Hindlimb muscle (tissue), 1 donor: ENCODE data around the gene EXOSC2. TPM values are rescaled to one million over a fixed set of nuclear protein-coding genes. Genes with fewer than 3 reads are reported as not detected.

ENCODE experiments used
- DNase-seq: peaks from one replicate; pipeline ENCODE4 v3.0.0-alpha.2; 2013
- polyA plus RNA-seq: library from polyadenylated mRNA; unstranded; fragments of 120-200 nt; gene quantifications from one replicate; pipeline ENCODE4 v1.2.1, GENCODE V29; 2013; ENCODE audit not compliant: insufficient read length

The EXOSC2 gene
- polyA plus RNA-seq, 1 donor = 25.5 TPM

GRCh38 chr9:130698514-130698913, 4.9 kb downstream of the EXOSC2 start:
- DNase-seq = no peak

- no peak for DNase-seq
Measured at GRCh38 chr9:130699047-130699446, 5.5 kb downstream of the EXOSC2 start.

GRCh38 chr9:130701059-130702022, 7.8 kb downstream of the EXOSC2 start:
- DNase-seq = peak; percentile 68

- no peak for DNase-seq
Measured at GRCh38 chr9:130703501-130703900, 9.9 kb downstream of the EXOSC2 start.

GRCh38 chr9:130707225-130707976, 13.8 kb downstream of the EXOSC2 start:
- peak; percentile 66 for DNase-seq

GRCh38 chr9:130710822-130711352, 17.3 kb downstream of the EXOSC2 start:
- no peak for DNase-seq

GRCh38 chr9:130711469-130711868, 17.9 kb downstream of the EXOSC2 start:
- no peak for DNase-seq

GRCh38 chr9:130712564-130713285, 19.1 kb downstream of the EXOSC2 start:
- peak; percentile 99 for DNase-seq

- DNase-seq = peak; percentile 48
Measured at GRCh38 chr9:130713286-130713960, 19.8 kb downstream of the EXOSC2 start.

- no peak for DNase-seq
Measured at GRCh38 chr9:130714586-130715110, 21.1 kb downstream of the EXOSC2 start.

GRCh38 chr9:130715270-130715669, 21.7 kb downstream of the EXOSC2 start:
- DNase-seq = no peak

- DNase-seq = no peak
Measured at GRCh38 chr9:130718562-130718961, 25.0 kb downstream of the EXOSC2 start.

GRCh38 chr9:130720762-130721161, 27.2 kb downstream of the EXOSC2 start:
- no peak for DNase-seq

GRCh38 chr9:130728721-130729120, 35.1 kb downstream of the EXOSC2 start:
- no peak for DNase-seq

GRCh38 chr9:130729145-130729544, 35.6 kb downstream of the EXOSC2 start:
- no peak for DNase-seq

GRCh38 chr9:130731355-130731754, 37.8 kb downstream of the EXOSC2 start:
- no peak for DNase-seq

GRCh38 chr9:130732136-130732535, 38.6 kb downstream of the EXOSC2 start:
- no peak for DNase-seq

- DNase-seq = no peak
Measured at GRCh38 chr9:130732793-130733221, 39.2 kb downstream of the EXOSC2 start.

- no peak for DNase-seq
Measured at GRCh38 chr9:130735566-130735965, 42.0 kb downstream of the EXOSC2 start.

GRCh38 chr9:130736834-130737233, 43.3 kb downstream of the EXOSC2 start:
- no peak for DNase-seq

GRCh38 chr9:130738281-130738680, 44.7 kb downstream of the EXOSC2 start:
- no peak for DNase-seq

GRCh38 chr9:130739081-130739480, 45.5 kb downstream of the EXOSC2 start:
- DNase-seq = no peak
